Testis (tissue), 3 donors: Measurements from ENCODE around the gene OLFML2A. TPM values are rescaled to one million over a fixed set of nuclear protein-coding genes. Genes with fewer than 3 reads are reported as not detected.

ENCODE experiments used
- DNase-seq: peaks from one replicate; pipeline ENCODE4 v3.0.0-alpha.2; 2019
- H3K27ac ChIP-seq, 2 donors: fragments of 200-600 bp; sonication (generic); one replicate each; pipeline ENCODE4 v1.5.1; 2019
- H3K27me3 ChIP-seq: fragments of 200-600 bp; sonication (generic); one replicate; pipeline ENCODE4 v1.5.1; 2019
- H3K36me3 ChIP-seq: fragments of 200-600 bp; sonication (generic); one replicate; pipeline ENCODE4 v1.5.1; 2017; ENCODE audit warnings: low read depth; ENCODE audit errors: missing control alignments
- H3K4me1 ChIP-seq: fragments of 200-600 bp; sonication (generic); one replicate; pipeline ENCODE4 v1.5.1; 2019
- H3K4me3 ChIP-seq, 2 donors: fragments of 200-600 bp; sonication (generic); one replicate each; pipeline ENCODE4 v1.5.1; 2017 to 2019
- H3K9me3 ChIP-seq: fragments of 200-600 bp; sonication (generic); one replicate; pipeline ENCODE4 v1.5.1; 2017
- CTCF ChIP-seq, 3 experiments: fragments of 450-650 bp in 2 of 3; fragments of 200-600 bp in 1 of 3; sonication (generic) in 1 of 3; IDR thresholded peaks; one replicate each; pipeline ENCODE4 v1.5.1; 2016 to 2019; ENCODE audit warnings: antibody characterized with exemption in 3 of 3, mild to moderate bottlenecking in 2 of 3, moderate library complexity in 1 of 3
- POLR2A ChIP-seq: fragments of 450-650 bp; IDR thresholded peaks from one replicate; pipeline ENCODE4 v1.6.1; 2017; ENCODE audit warnings: antibody characterized with exemption, mild to moderate bottlenecking, moderate library complexity
- WGBS, 2 donors: methylation state at CpG; one replicate each; pipeline ENCODE4 v1.1.5; 2018; 5-methylcytosine and 5-hydroxymethylcytosine counted together
- intact Hi-C: fragments of 100-400 bp; cut with DNase I; formaldehyde crosslinking; loops from one replicate; pipeline ENCODE4 v1.15.1; 2023; ENCODE audit warnings: low total_unique reads
- polyA plus RNA-seq: library from polyadenylated mRNA; stranded (reverse); fragments of 350-450 nt; fragmentation: Illumina TruSeq; extraction: RNeasy Lipid Tissue Mini Kit (QIAGEN cat#74804); gene quantifications from one replicate; pipeline ENCODE4 v1.2.3, GENCODE V29; 2014; ENCODE audit warnings: low read depth, low replicate concordance; ENCODE audit not compliant: insufficient read depth
- total RNA-seq, 2 donors: library from RNA; depleted of rRNA; stranded (reverse); fragments of >200 nt; gene quantifications; one replicate each; pipeline ENCODE4 v1.2.3, GENCODE V29; 2016

The OLFML2A gene
- total and polyA plus RNA-seq, 3 donors from 2014 or later, result 2.6 to 5.2 (median 4.0) TPM

- Histone ChIP-seq H3K9me3 (no peaks in the 10 kb centered on the region), H3K4me3 (no peak overlapping the region), H3K4me1 (peaks cover 6% of the 10 kb centered on the region), H3K27ac (no peak overlapping the region), H3K36me3 (no peaks in the 10 kb centered on the region), H3K27me3 (no peaks in the 10 kb centered on the region)
- intact Hi-C loops, result no loop called here
- 80 to 90% methylated on average over 1 to 3 of the region's 3 CpGs for WGBS, 2 donors
- DNase-seq, result no peak
- TF ChIP-seq POLR2A, result no peak
- no peak for TF ChIP-seq CTCF (IDR thresholded peaks at IDR 0.05)
These were observed 25.5 kb downstream of the OLFML2A start for GRCh38 chr9:124802426-124802825.

GRCh38 chr9:124803911-124804310, 27.0 kb downstream of the OLFML2A start:
- 93 to 96% methylated on average over 7 to 8 of the region's 8 CpGs for WGBS, 2 donors
- TF ChIP-seq POLR2A (no peak), CTCF (IDR thresholded peaks at IDR 0.05) (no peak)
- no peak for DNase-seq
- H3K36me3 ChIP-seq, result no peaks in the 10 kb centered on the region
- H3K27me3 ChIP-seq, result no peaks in the 10 kb centered on the region
- no peak overlapping the region for H3K27ac ChIP-seq
- no peaks in the 10 kb centered on the region for H3K4me1 ChIP-seq
- intact Hi-C loops, result no loop called here
- H3K9me3 ChIP-seq, result no peaks in the 10 kb centered on the region
- no peak overlapping the region for H3K4me3 ChIP-seq

GRCh38 chr9:124805186-124805585, 28.3 kb downstream of the OLFML2A start:
- WGBS, 2 donors, result 58 to 68% methylated on average over 4 of the region's 4 CpGs
- Histone ChIP-seq H3K4me3 (no peak overlapping the region), H3K36me3 (no peaks in the 10 kb centered on the region), H3K27ac (no peak overlapping the region), H3K27me3 (no peaks in the 10 kb centered on the region), H3K9me3 (no peaks in the 10 kb centered on the region), H3K4me1 (no peaks in the 10 kb centered on the region)
- no peak for DNase-seq
- intact Hi-C loops, result no loop called here
- TF ChIP-seq POLR2A, result no peak
- no peak for TF ChIP-seq CTCF (IDR thresholded peaks at IDR 0.05)

- no peak for DNase-seq
- 86 to 88% methylated on average over 9 to 12 of the region's 12 CpGs for WGBS, 2 donors
- H3K4me1 ChIP-seq, result no peaks in the 10 kb centered on the region
- no peak overlapping the region for H3K27ac ChIP-seq
- H3K9me3 ChIP-seq, result no peaks in the 10 kb centered on the region
- intact Hi-C loops, result no loop called here
- TF ChIP-seq CTCF (IDR thresholded peaks at IDR 0.05) (no peak), POLR2A (no peak)
- H3K36me3 ChIP-seq, result no peaks in the 10 kb centered on the region
- no peak overlapping the region for H3K4me3 ChIP-seq
- no peaks in the 10 kb centered on the region for H3K27me3 ChIP-seq
These were observed 31.5 kb downstream of the OLFML2A start for GRCh38 chr9:124808246-124808956.

- no peak overlapping the region for H3K4me3 ChIP-seq
- 90 to 94% methylated on average over 6 of the region's 6 CpGs for WGBS, 2 donors
- no peak overlapping the region for H3K27ac ChIP-seq
- TF ChIP-seq CTCF (IDR thresholded peaks at IDR 0.05), result no peak
- TF ChIP-seq POLR2A, result no peak
- H3K4me1 ChIP-seq, result no peaks in the 10 kb centered on the region
- no peak for DNase-seq
- no peaks in the 10 kb centered on the region for H3K36me3 ChIP-seq
- H3K27me3 ChIP-seq, result no peaks in the 10 kb centered on the region
- intact Hi-C loops, result no loop called here
- H3K9me3 ChIP-seq, result no peaks in the 10 kb centered on the region
These were observed 32.3 kb downstream of the OLFML2A start for GRCh38 chr9:124809211-124809610.
